Measurements from ENCODE around the gene EML1.

The EML1 gene

GRCh38 chr14:99805757-99806439, 12.7 kb downstream of the EML1 start:
- no peak for DNase-seq (ENCODE audit: low read depth in 2 of 2)

GRCh38 chr14:99806836-99807235, 13.6 kb downstream of the EML1 start:
- no peak for DNase-seq (ENCODE audit: low read depth in 2 of 2)

- DNase-seq (ENCODE audit: low read depth in 2 of 2): no peak
These were observed 14.4 kb downstream of the EML1 start for GRCh38 chr14:99807413-99808153.

- DNase-seq (ENCODE audit: low read depth in 2 of 2): no peak
These were observed 14.9 kb downstream of the EML1 start for GRCh38 chr14:99808154-99808505.

GRCh38 chr14:99808515-99808914, 15.3 kb downstream of the EML1 start:
- DNase-seq (ENCODE audit: low read depth in 2 of 2): no peak

- no peak for DNase-seq (ENCODE audit: low read depth in 2 of 2)
These were observed 16.1 kb downstream of the EML1 start for GRCh38 chr14:99809360-99809759.

GRCh38 chr14:99809859-99810558, 16.8 kb downstream of the EML1 start:
- no peak for DNase-seq (ENCODE audit: low read depth in 2 of 2)

- no peak for DNase-seq (ENCODE audit: low read depth in 2 of 2)
These were observed 17.3 kb downstream of the EML1 start for GRCh38 chr14:99810559-99810874.

GRCh38 chr14:99812096-99812750, 19.0 kb downstream of the EML1 start:
- DNase-seq (ENCODE audit: low read depth in 2 of 2): no peak

- no peak for DNase-seq (ENCODE audit: low read depth in 2 of 2)
These were observed 19.7 kb downstream of the EML1 start for GRCh38 chr14:99812892-99813291.

- DNase-seq (ENCODE audit: low read depth in 2 of 2): no peak
These were observed 22.5 kb downstream of the EML1 start for GRCh38 chr14:99815696-99816095.

GRCh38 chr14:99816217-99816616, 23.0 kb downstream of the EML1 start:
- no peak for DNase-seq (ENCODE audit: low read depth in 2 of 2)

- no peak for DNase-seq (ENCODE audit: low read depth in 2 of 2)
These were observed 23.4 kb downstream of the EML1 start for GRCh38 chr14:99816642-99817041.

- no peak for DNase-seq (ENCODE audit: low read depth in 2 of 2)
These were observed 24.1 kb downstream of the EML1 start for GRCh38 chr14:99817331-99817730.

GRCh38 chr14:99818503-99819036, 25.4 kb downstream of the EML1 start:
- no peak for DNase-seq (ENCODE audit: low read depth in 2 of 2)

GRCh38 chr14:99819514-99819913, 26.3 kb downstream of the EML1 start:
- no peak for DNase-seq (ENCODE audit: low read depth in 2 of 2)

GRCh38 chr14:99820702-99821331, 27.6 kb downstream of the EML1 start:
- no peak for DNase-seq (ENCODE audit: low read depth in 2 of 2)

- no peak for DNase-seq (ENCODE audit: low read depth in 2 of 2)
These were observed 28.6 kb downstream of the EML1 start for GRCh38 chr14:99821519-99822508.

GRCh38 chr14:99822800-99823455, 29.7 kb downstream of the EML1 start:
- DNase-seq (ENCODE audit: low read depth in 2 of 2): no peak

GRCh38 chr14:99824776-99825175, 31.6 kb downstream of the EML1 start:
- no peak for DNase-seq (ENCODE audit: low read depth in 2 of 2)
